HL-60/S4 (cell line): ENCODE data around the gene ERGIC1.
"Not testable (repeated sequence)": the region's sequence is repeated elsewhere in the genome, so short reads cannot be mapped to it uniquely, and the experiment has no call there.

Experiments
- in situ Hi-C: fragments of 300-500 bp; cut with MboI; formaldehyde crosslinking; loops from 2 replicates; pipeline ENCODE4 v1.14.3; 2022; ENCODE audit warnings: low sequenced_read_pairs

ERGIC1 gene

GRCh38 chr5:172846249-172846648 lies 12.2 kb downstream of the ERGIC1 start:
- in situ Hi-C loops = no loop called here

GRCh38 chr5:172846677-172847076 lies 12.6 kb downstream of the ERGIC1 start:
- in situ Hi-C loops = no loop called here

GRCh38 chr5:172847584-172847983 lies 13.5 kb downstream of the ERGIC1 start:
- in situ Hi-C loops = not testable (repeated sequence)

DNA sequence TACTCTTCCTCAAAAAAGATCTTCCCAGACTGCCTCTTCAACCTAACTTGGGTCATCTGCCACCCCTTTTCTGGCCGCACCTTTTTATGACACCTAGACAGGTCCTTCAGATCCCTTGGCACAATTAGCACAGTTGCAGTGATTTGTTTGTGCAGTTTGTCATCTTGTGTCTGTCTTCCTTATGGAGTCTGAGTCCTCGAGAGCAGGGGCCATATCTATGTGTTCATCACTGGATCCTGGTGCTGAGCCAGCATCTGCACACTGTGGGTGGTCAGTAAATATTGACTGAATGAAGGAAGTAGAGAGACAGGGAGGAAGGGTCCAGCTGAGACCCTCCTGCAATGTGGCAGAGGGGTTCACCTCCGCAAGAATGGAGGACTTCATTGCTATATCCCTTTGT lies 14.4 kb downstream of the ERGIC1 start:
- in situ Hi-C loops = no loop called here

DNA sequence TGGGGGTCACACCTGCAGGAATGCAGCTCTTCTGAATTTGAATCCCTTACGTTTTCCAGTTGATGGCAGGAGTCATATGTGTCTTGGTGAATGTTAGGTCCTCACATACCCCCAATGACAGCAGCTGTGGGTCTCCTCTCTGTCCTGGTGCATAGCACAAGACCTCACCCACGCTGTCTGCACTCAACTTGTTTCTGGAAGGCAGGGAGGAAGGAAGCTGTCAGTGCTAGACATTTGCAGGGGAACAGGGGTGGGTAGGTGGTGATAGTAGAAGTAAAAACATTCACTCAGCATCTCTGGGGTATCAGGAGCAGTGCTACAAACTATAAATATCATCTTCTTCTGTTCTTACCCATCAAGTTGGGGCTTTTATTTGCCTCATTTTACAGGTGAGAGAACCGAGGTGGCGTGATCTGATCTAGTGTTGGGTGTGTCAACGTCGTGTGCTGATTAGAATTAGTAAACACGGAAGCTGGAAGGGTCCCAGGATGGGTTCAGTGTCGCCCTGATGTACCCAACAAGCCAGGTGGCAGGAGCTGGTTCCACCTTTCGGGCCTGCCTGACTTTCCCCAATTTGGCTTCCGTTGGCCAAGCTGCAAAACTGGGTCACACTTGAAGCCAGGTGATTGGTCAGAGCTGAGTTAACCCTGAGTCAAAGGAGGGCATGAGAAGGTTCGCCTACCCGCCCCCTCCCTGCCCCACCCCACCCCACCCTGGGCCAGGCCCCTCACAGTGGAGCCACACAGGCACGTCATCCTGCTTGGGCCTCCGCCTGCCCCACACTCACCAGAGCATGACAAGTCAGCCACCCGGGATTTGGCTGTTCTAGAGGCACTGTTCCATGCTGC lies 15.8 kb downstream of the ERGIC1 start:
- in situ Hi-C loops = no loop called here

- in situ Hi-C loops = no loop called here
Measured at GRCh38 chr5:172850454-172850797, 16.4 kb downstream of the ERGIC1 start.

DNA sequence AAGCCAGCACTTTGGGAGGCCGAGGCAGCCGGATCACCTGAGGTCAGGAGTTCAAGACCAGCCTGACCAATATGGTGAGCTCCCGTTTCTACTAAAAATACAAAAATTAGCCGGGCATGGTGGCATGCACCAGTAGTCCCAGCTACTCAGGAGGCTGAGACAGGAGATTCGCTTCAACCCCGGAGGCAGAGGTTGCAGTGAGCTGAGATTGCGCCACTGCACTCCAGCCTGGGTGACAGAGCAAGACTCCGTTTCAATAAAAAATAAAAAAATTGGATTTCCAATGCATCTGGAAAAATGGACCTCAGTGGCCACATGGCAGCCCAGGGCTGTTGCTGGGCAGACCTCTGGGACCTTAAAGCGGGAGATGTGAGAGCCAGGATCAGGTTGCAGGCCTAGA lies 17.2 kb downstream of the ERGIC1 start:
- in situ Hi-C loops = not testable (repeated sequence)

GRCh38 chr5:172852490-172853354 lies 18.7 kb downstream of the ERGIC1 start:
- in situ Hi-C loops = no loop called here

- in situ Hi-C loops = no loop called here
Measured at GRCh38 chr5:172853355-172853975, 19.4 kb downstream of the ERGIC1 start.

DNA sequence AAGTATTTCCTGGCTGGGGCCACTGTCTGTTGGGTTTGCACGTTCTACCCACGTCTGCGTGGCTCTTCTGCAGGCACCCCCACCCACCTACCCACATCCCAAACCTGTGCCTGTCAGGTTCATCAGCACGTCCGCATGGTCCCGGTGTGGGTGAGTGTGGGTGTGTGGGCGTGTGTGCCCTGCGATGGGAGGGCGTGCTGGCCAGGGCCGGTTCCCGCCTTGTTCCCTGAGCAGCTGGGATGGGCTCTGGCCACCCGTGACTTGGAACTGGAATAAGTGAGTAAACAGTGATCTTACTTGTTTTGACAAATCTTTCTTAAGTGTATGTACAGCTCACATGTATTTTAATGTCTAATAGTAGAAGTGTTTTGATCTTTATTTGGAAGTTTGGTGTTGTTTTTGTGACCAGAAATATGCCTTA lies 20.4 kb downstream of the ERGIC1 start:
- in situ Hi-C loops = no loop called here

DNA sequence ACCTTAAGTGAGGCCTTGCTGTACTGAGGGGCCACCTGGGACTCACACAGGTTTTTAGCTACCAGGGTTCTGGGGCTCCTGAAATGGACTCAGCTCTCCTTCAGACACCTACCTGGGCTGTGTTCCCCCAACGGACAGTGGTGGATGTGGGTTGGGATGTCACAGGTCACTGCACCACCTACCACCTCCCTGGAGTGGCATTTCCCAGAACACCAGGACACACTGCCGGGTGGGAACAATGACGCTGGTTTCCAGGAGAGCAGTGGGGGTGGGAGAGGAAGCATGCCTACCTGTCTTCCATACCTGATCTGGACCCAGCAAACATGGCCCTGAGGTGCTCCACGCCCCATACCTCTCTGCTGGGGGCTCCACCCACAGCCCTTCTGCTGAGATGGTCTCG lies 20.9 kb downstream of the ERGIC1 start:
- in situ Hi-C loops = no loop called here

DNA sequence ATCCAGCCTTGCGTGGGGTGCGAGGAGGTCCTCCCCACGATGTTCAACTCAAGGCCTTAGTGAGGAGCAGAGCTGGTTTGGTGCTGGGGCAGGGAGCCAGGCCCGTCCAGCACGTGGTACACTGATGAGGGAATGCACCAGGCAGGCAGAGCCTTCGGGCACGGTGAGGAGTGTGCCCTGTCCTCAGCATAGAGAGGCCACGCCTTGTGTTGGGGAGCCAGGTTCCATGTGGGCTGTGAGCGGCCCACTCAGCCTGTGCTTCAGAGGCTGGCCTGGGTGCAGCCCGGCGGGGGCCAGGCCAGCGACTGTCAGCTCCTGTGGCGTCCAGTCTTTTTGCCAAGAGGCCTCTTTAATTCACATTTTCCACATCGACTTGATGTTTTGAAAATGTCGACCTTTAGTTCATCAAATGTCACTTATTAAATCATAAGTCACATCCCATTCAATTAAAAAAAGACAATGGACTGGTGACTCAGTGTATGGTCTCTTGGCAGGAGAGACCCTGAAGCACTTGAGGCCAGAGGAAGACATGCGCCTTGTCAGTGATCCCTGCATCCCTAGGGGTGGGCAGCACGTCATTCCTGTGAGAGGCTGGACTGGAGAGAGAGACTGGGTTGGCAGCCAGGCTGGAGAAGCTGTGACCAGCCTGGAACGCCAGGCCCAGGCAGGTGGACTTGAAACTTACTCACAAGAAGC lies 21.7 kb downstream of the ERGIC1 start:
- in situ Hi-C loops = no loop called here

GRCh38 chr5:172856336-172856735 lies 22.3 kb downstream of the ERGIC1 start:
- in situ Hi-C loops = no loop called here

- in situ Hi-C loops = no loop called here
Measured at GRCh38 chr5:172857982-172858381, 23.9 kb downstream of the ERGIC1 start.

- in situ Hi-C loops = no loop called here
Measured at GRCh38 chr5:172858511-172858989, 24.5 kb downstream of the ERGIC1 start.

GRCh38 chr5:172858990-172859811 lies 25.1 kb downstream of the ERGIC1 start:
- in situ Hi-C loops = no loop called here

DNA sequence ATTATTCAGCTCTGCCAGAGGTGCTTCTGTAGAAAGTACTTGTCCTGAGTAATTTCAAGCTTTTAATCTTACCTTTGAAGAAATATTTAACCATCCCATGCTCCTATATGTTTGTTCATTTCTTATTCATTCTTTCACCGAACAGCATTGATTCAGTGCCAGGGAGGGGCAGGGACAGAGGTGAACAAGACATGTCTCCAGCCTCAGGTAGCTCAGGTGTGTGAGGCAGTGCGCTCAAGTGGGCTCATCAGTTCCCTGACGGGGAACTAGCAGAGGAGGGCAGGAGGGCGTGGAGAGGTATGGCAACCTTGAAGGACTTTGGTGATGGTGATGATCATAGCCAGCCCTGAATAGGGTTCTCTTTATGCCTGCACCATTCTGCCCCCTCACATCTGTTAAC lies 25.9 kb downstream of the ERGIC1 start:
- in situ Hi-C loops = no loop called here

DNA sequence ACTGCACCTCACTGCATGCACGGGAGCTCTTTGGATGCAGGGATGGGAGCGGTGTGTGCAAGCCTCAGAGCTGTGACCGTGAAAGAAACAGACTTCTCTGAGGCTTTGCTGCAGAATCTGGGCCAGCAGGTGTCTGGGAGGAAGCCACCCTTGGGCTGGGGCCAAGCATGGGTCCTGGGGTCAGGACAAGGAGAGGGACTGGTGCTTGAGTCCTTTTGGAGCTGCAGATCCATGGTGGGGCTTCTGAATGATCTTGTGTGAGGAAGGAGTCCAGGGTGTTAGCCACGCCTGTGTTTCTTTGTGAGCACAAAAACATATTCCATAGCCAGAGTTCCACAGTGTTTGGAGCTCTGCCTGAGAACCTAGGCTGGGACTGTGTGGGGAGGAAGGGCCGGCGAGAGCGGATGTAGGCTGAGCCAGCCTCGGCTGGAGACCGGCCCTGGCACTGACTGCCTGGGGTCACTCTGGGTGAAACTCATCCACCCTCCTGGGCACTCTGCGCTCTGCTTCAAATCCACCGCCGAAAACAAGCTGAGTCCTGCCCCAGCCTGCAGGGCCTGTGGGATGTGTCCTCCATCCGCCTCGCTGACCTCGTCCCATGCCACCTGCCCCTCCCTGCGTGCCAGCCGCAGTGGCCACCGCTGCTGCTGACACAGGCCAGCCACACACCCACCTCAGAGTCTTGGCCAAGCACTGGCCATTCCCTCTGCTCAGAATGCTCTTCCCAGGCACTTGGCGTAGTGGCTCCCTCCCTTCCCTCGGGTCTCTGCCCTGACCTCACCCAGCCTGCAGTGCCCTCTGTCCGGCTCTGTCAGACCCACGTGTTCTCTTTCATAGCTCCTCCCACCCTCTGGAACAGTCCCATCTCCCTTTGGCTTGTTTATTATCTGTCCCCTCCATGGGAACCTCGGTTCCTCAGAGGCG lies 26.7 kb downstream of the ERGIC1 start:
- in situ Hi-C loops = no loop called here

DNA sequence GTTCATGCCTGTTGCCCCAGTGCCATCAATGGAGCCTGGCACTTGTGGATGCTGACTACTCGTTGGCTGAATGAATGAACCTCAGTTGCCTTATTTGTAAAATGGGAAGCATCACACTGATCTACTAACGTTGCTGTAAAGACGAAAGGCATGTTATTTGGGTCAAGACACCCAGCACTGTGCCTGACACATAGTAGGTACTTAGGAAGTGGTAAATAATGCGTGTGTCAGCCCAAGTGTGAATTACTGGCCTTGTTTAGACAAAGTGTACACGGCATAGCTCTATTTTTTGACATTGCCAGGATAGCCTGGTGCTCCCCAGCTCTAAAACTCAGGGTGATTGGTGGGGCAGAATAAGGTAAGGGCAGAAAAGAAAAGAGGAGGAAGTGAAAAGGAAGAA lies 27.4 kb downstream of the ERGIC1 start:
- in situ Hi-C loops = no loop called here
